Measurements from ENCODE around the gene ELL. TPM values are rescaled to one million over a fixed set of nuclear protein-coding genes. Genes with fewer than 3 reads are reported as not detected.

Gene ELL
- total RNA-seq, 1 experiment from 2014 or later: 17.3 TPM

GRCh38 chr19:18435842-18436670 is 85.8 kb downstream of the ELL start:
- DNase-seq (ENCODE audit: low spot score): no peak
- Mint-ChIP-seq H3K27me3 (ENCODE audit: low read depth) (no peaks in the 10 kb centered on the region), H3K27ac (peak overlapping the region; percentile 63; the same call in 1 of the 2 replicates), H3K4me3 (peak overlapping the region; percentile 66), H3K4me1 (peaks cover 36% of the 10 kb centered on the region), H3K36me3 (peaks cover 3% of the 10 kb centered on the region), H3K9me3 (no peaks in the 10 kb centered on the region)
- ChIA-PET POLR2A (no interaction called here), CTCF (interaction anchor here (0.6 to 2.5 kb wide), 3 partner anchors 26 to 411 kb away, joined by 3 to 9 read pairs (median 3); no protein-coding TSS in a partner anchor)
- ATAC-seq: no peak
- TF ChIP-seq USF1 (CRISPR knock-in tag; IDR thresholded peaks at IDR 0.05) (0 out of 2 replicates have a peak, but pooled peaks have one; percentile 10), FOXJ3 (CRISPR knock-in tag; IDR thresholded peaks at IDR 0.05; ENCODE audit: borderline replicate concordance) (no peak), IRF2 (CRISPR knock-in tag; IDR thresholded peaks at IDR 0.05; ENCODE audit: borderline replicate concordance, low read depth) (no peak), GABPB1 (CRISPR knock-in tag; IDR thresholded peaks at IDR 0.05) (no peak), TP53 (CRISPR knock-in tag; IDR thresholded peaks at IDR 0.05) (no peak)

GRCh38 chr19:18435178-18435841 is 86.6 kb downstream of the ELL start:
- Mint-ChIP-seq H3K27ac (no peak overlapping the region), H3K36me3 (peaks cover 3% of the 10 kb centered on the region), H3K4me3 (no peak overlapping the region), H3K4me1 (peaks cover 39% of the 10 kb centered on the region), H3K9me3 (no peaks in the 10 kb centered on the region), H3K27me3 (ENCODE audit: low read depth) (no peaks in the 10 kb centered on the region)
- ATAC-seq (no peak), DNase-seq (ENCODE audit: low spot score) (no peak)
- ChIA-PET CTCF (interaction anchor here (0.6 to 2.5 kb wide), 5 partner anchors 13 to 412 kb away, joined by 3 to 9 read pairs (median 3); no protein-coding TSS in a partner anchor), POLR2A (interaction anchor here (2.0 kb wide), 1 partner anchor 16 kb away, joined by 12 read pairs; the partner anchor contains the start of gene SSBP4)
- TF ChIP-seq HMGA2 (CRISPR knock-in tag; IDR thresholded peaks at IDR 0.05) (no peak), E2F5 (CRISPR knock-in tag; IDR thresholded peaks at IDR 0.05) (no peak), EMX1 (CRISPR knock-in tag; IDR thresholded peaks at IDR 0.05) (no peak), E2F1 (CRISPR knock-in tag; IDR thresholded peaks at IDR 0.05) (no peak), FOXP1 (CRISPR knock-in tag; IDR thresholded peaks at IDR 0.05; ENCODE audit: borderline replicate concordance) (no peak), NFATC4 (CRISPR knock-in tag; IDR thresholded peaks at IDR 0.05) (no peak), CREB1 (CRISPR knock-in tag; IDR thresholded peaks at IDR 0.05) (no peak), ZNF416 (CRISPR knock-in tag; IDR thresholded peaks at IDR 0.05) (no peak), ZNF512 (CRISPR knock-in tag; IDR thresholded peaks at IDR 0.05; ENCODE audit: borderline replicate concordance) (no peak), RORB (CRISPR knock-in tag; IDR thresholded peaks at IDR 0.05) (no peak), SOX15 (CRISPR knock-in tag; IDR thresholded peaks at IDR 0.05) (no peak), OVOL2 (CRISPR knock-in tag; IDR thresholded peaks at IDR 0.05; ENCODE audit: borderline replicate concordance) (no peak), ZNF396 (CRISPR knock-in tag; IDR thresholded peaks at IDR 0.05; ENCODE audit: borderline replicate concordance) (no peak), NR3C1 (CRISPR knock-in tag; conservative IDR thresholded peaks at IDR 0.05; ENCODE audit: low read depth) (no peak), ZBTB43 (CRISPR knock-in tag; IDR thresholded peaks at IDR 0.05) (no peak), ZNF532 (CRISPR knock-in tag; IDR thresholded peaks at IDR 0.05; ENCODE audit: borderline replicate concordance) (no peak), NFYB (CRISPR knock-in tag; conservative IDR thresholded peaks at IDR 0.05; ENCODE audit: low read depth) (no peak)
